ENCODE results near the gene DNAH14.

GRCh38 chr1:225257081-225257480 is 327.6 kb downstream of the DNAH14 start:
- no peak for TF ChIP-seq CTCF (IDR thresholded peaks at IDR 0.05)
- TF ChIP-seq POLR2A (IDR thresholded peaks at IDR 0.05): no peak

Data from breast epithelium (tissue), 3 donors.